Fibroblast of mammary gland (primary cell): ENCODE measurements around the gene SYT5.
"Not testable (repeated sequence)": the region's sequence is repeated elsewhere in the genome, so short reads cannot be mapped to it uniquely, and the experiment has no call there.

Experiments used
- DNase-seq: peaks from one replicate; pipeline ENCODE4 v3.0.0-alpha.2; 2010; ENCODE audit warnings: low read depth
- H3K4me3 ChIP-seq: 2 replicates; pipeline ENCODE4 v1.5.1; 2011; ENCODE audit warnings: low read depth, mild to moderate bottlenecking, low read length, moderate library complexity; ENCODE audit not compliant: control insufficient read depth
- TF ChIP-seq, protein P1 (sequence below): conservative IDR thresholded peaks from 2 replicates; pipeline ENCODE4 v1.5.1; 2011; ENCODE audit warnings: low read depth, low read length, inconsistent platforms; ENCODE audit not compliant: control insufficient read depth, insufficient read depth

Gene SYT5

DNA sequence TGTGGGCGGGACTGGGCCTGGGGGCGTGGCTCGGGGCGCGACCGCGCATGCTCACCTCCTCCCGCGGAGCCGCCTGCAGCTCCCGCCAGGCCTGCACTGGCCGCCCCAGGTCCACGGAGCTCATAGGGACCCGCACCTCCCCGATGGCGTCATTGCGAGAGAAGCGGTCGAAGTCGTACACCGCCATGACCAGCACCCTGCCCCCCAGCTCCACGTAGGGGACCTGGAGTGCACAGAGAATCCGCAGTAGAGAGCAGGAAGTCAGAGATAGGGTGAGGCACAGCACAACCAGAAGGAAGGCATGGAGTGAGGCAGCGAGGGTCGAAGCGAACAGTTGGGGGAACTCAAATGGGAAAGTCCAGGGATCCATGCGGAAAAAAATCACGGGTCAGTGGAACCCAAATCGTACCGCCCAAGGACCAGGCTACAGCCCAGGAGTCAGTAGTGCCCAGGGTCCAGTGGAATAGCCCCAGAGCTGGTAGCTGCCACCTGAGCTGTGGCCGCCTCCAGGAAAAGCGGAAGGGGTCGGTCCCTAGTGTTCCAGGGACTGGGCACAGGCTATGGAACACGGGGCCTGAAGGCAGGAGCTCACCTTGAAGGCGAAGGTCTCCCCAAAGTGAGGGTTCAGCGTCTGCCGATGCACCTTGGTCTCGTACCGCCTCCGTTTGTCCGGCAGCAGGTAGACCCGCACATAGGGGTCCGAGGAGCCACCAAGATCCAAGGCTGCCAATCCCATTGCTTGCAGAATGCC, 4.8 kb downstream of the SYT5 start:
- TF ChIP-seq, protein P1, sequence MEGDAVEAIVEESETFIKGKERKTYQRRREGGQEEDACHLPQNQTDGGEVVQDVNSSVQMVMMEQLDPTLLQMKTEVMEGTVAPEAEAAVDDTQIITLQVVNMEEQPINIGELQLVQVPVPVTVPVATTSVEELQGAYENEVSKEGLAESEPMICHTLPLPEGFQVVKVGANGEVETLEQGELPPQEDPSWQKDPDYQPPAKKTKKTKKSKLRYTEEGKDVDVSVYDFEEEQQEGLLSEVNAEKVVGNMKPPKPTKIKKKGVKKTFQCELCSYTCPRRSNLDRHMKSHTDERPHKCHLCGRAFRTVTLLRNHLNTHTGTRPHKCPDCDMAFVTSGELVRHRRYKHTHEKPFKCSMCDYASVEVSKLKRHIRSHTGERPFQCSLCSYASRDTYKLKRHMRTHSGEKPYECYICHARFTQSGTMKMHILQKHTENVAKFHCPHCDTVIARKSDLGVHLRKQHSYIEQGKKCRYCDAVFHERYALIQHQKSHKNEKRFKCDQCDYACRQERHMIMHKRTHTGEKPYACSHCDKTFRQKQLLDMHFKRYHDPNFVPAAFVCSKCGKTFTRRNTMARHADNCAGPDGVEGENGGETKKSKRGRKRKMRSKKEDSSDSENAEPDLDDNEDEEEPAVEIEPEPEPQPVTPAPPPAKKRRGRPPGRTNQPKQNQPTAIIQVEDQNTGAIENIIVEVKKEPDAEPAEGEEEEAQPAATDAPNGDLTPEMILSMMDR, result no peak
- no peak for DNase-seq
- no peak overlapping the region for H3K4me3 ChIP-seq

DNA sequence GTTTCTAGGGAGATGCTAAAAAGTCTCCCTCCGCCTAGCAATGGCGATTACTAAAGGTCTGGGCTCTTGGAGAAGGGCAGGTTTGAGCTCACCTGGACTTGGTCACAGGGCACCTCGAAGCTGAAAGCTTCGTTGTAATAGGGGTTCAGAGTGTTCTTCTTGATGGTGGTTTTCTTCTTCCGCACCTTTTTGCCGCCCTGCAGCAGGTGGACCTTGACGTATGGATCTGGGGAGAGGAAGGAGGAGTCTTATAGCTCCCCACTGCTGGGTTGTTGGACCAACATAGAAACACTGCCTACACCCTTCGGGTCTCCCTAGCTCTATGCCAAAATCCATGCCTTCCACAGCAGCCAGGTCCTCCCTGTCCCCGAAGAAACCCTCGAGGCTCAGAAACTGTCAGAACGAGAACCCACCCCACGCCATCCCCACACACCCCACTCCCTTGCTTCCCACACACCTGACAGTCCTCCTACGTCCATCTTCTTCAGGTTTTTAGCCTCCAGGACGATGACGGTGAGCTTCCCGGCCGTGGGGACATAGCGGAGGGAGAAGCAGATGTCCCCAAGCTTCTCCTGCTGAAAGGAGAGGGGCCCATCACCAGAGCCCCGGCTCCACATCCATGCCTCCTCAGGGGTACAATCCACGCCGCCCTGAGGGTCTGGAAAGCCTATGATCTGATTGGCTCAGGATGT, 5.5 kb downstream of the SYT5 start:
- no peak for DNase-seq
- TF ChIP-seq, protein P1, result no peak
- no peak overlapping the region for H3K4me3 ChIP-seq

DNA sequence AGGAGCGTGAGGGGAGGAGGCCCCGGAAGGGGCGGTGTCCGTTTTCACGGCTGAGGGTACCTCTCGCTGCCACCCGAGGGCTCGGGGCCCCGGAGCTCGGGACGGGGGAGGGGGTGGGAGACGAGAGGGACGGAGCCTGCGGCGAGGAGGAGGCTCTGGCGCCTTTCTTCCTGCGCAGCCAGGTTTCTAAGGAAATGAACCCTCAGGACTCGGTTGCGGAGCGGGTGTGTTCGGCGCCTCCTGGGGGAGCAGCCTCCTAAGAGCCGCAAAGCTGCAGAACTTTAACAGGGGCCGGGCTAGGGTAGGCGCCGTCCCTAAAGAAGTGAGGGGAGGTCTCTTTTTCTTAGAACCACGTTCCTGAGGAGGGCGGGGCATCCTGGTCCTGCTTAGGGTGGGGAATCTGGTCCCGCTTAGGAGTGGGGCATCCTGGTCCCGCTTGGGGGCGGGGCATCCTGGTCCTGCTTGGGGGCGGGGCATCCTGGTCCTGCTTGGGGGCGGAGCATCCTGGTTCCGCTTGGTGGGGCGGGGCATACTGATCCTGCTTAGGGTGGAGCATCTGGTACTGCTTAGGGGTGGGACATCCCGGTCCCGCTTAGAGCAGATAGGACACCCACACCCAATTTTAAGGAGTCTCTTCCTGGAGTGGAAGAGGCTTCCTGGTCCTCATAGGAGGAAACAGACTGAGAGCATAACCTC, 6.2 kb downstream of the SYT5 start:
- DNase-seq, result peak; percentile 81
- TF ChIP-seq, protein P1, result no peak

DNA sequence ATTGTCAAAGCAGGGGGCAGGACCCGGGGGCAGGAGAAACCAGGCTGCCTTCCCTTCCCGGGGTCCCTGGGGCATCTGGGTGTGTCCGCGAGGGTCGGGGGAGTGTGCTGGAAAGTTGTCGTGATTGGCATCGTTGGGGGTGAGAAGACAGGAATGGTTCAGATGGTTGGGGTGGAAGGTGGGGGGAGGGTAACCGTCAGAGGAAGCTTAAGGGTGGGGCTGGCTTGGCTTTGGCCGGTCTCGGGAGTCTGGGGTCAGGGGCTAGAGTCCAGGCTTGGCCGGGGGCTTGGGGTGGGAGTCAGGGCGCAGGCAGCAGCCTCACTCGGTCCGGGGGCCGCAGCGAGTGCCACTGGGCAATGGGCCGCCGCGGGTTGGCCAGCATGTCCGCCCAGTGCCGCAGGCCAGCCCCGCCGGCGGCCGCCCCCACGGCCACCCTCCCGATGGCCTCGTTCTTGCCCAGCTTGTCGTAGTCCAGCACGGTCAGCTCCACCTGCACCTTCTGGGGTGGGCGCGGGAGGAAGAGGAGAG, 6.8 kb downstream of the SYT5 start:
- TF ChIP-seq, protein P1, result no peak
- no peak for DNase-seq
- peak overlapping the region; percentile 61 for H3K4me3 ChIP-seq

More for the DNA sequence above, 6.2 kb downstream of the SYT5 start:
- H3K4me3 ChIP-seq, result peak overlapping the region; percentile 61

DNA sequence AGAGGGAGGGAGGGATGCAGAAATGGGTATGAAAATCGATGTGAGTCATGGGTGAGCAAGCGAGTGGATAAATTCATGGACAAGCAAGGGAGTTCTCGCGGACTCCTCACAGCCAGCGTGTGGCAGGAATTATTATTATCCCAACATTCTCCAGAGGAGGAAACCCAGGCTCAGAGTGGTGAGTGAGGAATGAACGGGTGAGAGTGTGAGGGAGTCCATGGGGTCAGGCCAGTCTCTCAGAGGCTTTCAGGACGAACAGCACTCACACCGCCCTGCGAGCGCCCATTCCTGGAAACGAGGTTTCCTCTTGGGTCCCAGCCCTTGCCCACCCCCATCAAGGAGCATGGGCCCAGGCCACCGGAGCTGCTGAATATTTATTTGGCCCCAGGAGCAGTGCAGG, 7.3 kb downstream of the SYT5 start:
- TF ChIP-seq, protein P1, result no peak
- peak overlapping the region; percentile 61 for H3K4me3 ChIP-seq
- peak; percentile 78 for DNase-seq

DNA sequence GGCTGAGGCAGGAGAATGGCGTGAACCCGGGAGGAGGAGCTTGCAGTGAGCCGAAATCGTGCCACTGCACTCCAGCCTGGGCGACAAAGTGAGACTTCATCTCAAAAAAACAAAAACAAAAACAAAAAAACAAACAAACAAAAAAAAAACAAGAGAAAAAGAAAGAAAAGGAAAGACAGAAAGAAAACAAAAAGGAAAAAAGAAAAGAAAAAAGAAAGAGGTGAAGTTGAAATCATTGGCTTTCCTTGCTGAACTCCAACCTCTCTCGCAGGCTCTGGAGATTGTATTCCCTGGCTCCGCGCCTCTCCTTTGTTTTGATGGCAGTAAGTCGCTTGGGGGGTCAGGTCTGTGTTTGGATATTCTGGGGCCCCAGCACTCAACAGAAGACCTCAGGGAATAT, 7.8 kb downstream of the SYT5 start:
- not testable (repeated sequence) for DNase-seq
- peak overlapping the region; percentile 61 for H3K4me3 ChIP-seq

DNA sequence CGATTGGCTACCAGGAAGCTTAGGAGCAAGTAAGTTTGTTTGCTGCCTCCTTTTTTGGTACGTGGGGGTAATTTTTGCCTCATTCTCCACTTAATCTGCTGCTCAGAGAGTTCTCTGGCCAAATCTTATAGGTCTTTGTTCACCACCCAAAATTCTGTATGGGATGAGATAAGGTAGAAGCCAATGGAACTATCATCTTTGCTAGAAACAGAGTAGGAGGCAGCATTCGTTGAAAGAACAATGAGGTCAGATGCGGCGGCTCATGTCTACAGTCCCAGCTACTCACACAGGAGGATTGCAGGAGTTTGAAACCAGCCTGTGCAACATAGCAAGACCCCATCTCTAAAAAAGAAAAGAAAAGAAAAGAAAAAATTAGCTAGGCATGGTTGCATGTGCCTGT, 8.6 kb downstream of the SYT5 start:
- TF ChIP-seq, protein P1, result no peak
- H3K4me3 ChIP-seq, result no peak overlapping the region
- DNase-seq, result no peak
